DOHH2 (cell line): ENCODE measurements around the gene CRELD2.

Experiments
- H3F3A ChIP-seq: fragments of 200-600 bp; sonication (generic), shearing (Covaris generic); 2 replicates; pipeline ENCODE4 v1.6.0; 2016; ENCODE audit warnings: antibody characterized with exemption, mild to moderate bottlenecking; ENCODE audit not compliant: control insufficient read depth, insufficient read depth
- H3K27ac ChIP-seq: fragments of 200-600 bp; sonication (generic); 2 replicates; pipeline ENCODE4 v1.5.1; 2014; ENCODE audit warnings: low read depth, mild to moderate bottlenecking, low read length, moderate library complexity
- H3K27me3 ChIP-seq: fragments of 200-600 bp; sonication (generic); 2 replicates; pipeline ENCODE4 v1.6.1; 2014; ENCODE audit warnings: mild to moderate bottlenecking, low read length, mixed read lengths; ENCODE audit not compliant: control insufficient read depth
- H3K36me3 ChIP-seq: fragments of 200-600 bp; sonication (generic); 2 replicates; pipeline ENCODE4 v1.6.1; 2014; ENCODE audit warnings: mild to moderate bottlenecking, low read length, moderate library complexity, mixed read lengths; ENCODE audit not compliant: control insufficient read depth
- H3K4me1 ChIP-seq: fragments of 200-600 bp; sonication (generic); 2 replicates; pipeline ENCODE4 v1.6.1; 2014; ENCODE audit warnings: mild to moderate bottlenecking, low read length, mixed read lengths; ENCODE audit not compliant: control insufficient read depth
- H3K4me2 ChIP-seq: fragments of 200-600 bp; sonication (generic); 2 replicates; pipeline ENCODE4 v1.6.0; 2014; ENCODE audit warnings: mild to moderate bottlenecking, low read length, moderate library complexity
- H3K4me3 ChIP-seq: fragments of 200-600 bp; sonication (generic); 2 replicates; pipeline ENCODE4 v1.5.1; 2014; ENCODE audit warnings: mild to moderate bottlenecking, low read length, mixed read lengths
- H3K79me2 ChIP-seq: fragments of 200-600 bp; sonication (generic); 2 replicates; pipeline ENCODE4 v1.6.1; 2014; ENCODE audit warnings: mild to moderate bottlenecking, low read length, mixed read lengths; ENCODE audit not compliant: control insufficient read depth
- H3K9me2 ChIP-seq: fragments of 200-600 bp; sonication (generic); replicated peaks from 2 replicates; pipeline ENCODE4 v1.6.1; 2014; ENCODE audit warnings: mild to moderate bottlenecking, low read length, mixed read lengths; ENCODE audit not compliant: control insufficient read depth
- H3K9me3 ChIP-seq: fragments of 200-600 bp; sonication (generic); 2 replicates; pipeline ENCODE4 v1.6.1; 2014; ENCODE audit warnings: antibody characterized with exemption, low read length, mixed read lengths; ENCODE audit not compliant: control insufficient read depth, insufficient read depth
- H4K20me1 ChIP-seq: fragments of 200-600 bp; sonication (generic); 2 replicates; pipeline ENCODE4 v1.6.0; 2014; ENCODE audit warnings: low read depth, mild to moderate bottlenecking, antibody characterized with exemption, low read length, moderate library complexity; ENCODE audit not compliant: control insufficient read depth, insufficient read depth
- CTCF ChIP-seq: fragments of 200-600 bp; sonication (generic); IDR thresholded peaks from one replicate; pipeline ENCODE4 v1.5.1; 2014; ENCODE audit warnings: antibody characterized with exemption, mild to moderate bottlenecking, low read depth, low read length; ENCODE audit not compliant: poor library complexity, severe bottlenecking
- EZH2phosphoT487 ChIP-seq: fragments of 200-600 bp; sonication (generic); IDR thresholded peaks from 2 replicates; pipeline ENCODE4 v1.6.1; 2017; ENCODE audit warnings: borderline replicate concordance, mild to moderate bottlenecking, antibody characterized with exemption, low read length, moderate library complexity, mixed read lengths

CRELD2 gene

GRCh38 chr22:49880281-49880680, 38.2 kb upstream of the CRELD2 start:
- Histone ChIP-seq H4K20me1 (no peaks in the 10 kb centered on the region; the same call in 1 of the 2 replicates), H3K27ac (no peak overlapping the region)

GRCh38 chr22:49881856-49882255, 36.6 kb upstream of the CRELD2 start:
- H3K9me2 ChIP-seq: no peaks in the 10 kb centered on the region
- peaks cover 55% of the 10 kb centered on the region for H3K36me3 ChIP-seq
- peaks cover 95% of the 10 kb centered on the region for H3K79me2 ChIP-seq
- no peaks in the 10 kb centered on the region for H3K27me3 ChIP-seq
- no peaks in the 10 kb centered on the region; the same call in 1 of the 2 replicates for H4K20me1 ChIP-seq
- TF ChIP-seq CTCF (no peak), EZH2phosphoT487 (no peak)
- H3K4me3 ChIP-seq: no peak overlapping the region
- no peaks in the 10 kb centered on the region for H3K9me3 ChIP-seq
- no peaks in the 10 kb centered on the region for H3F3A ChIP-seq
- no peak overlapping the region for H3K4me2 ChIP-seq
- H3K27ac ChIP-seq: no peak overlapping the region
- H3K4me1 ChIP-seq: no peaks in the 10 kb centered on the region

More at GRCh38 chr22:49880281-49880680, 38.2 kb upstream of the CRELD2 start:
- Histone ChIP-seq H3K4me1 (no peaks in the 10 kb centered on the region), H3K36me3 (peaks cover 49% of the 10 kb centered on the region), H3K9me2 (no peaks in the 10 kb centered on the region), H3K79me2 (peaks cover 97% of the 10 kb centered on the region), H3K27me3 (no peaks in the 10 kb centered on the region), H3K4me3 (no peak overlapping the region), H3K4me2 (no peak overlapping the region), H3F3A (no peaks in the 10 kb centered on the region), H3K9me3 (no peaks in the 10 kb centered on the region)
- no peak for TF ChIP-seq EZH2phosphoT487

- Histone ChIP-seq H3K4me2 (no peak overlapping the region), H3K9me2 (no peaks in the 10 kb centered on the region), H3K27ac (no peak overlapping the region), H3K79me2 (peaks cover 95% of the 10 kb centered on the region), H3K9me3 (no peaks in the 10 kb centered on the region), H3K36me3 (peaks cover 61% of the 10 kb centered on the region), H3F3A (no peaks in the 10 kb centered on the region), H4K20me1 (no peaks in the 10 kb centered on the region; the same call in 1 of the 2 replicates), H3K27me3 (no peaks in the 10 kb centered on the region), H3K4me1 (no peaks in the 10 kb centered on the region), H3K4me3 (no peak overlapping the region)
- TF ChIP-seq EZH2phosphoT487 (no peak), CTCF (no peak)
These were observed 35.7 kb upstream of the CRELD2 start for GRCh38 chr22:49882519-49883293.

GRCh38 chr22:49883294-49883640, 35.2 kb upstream of the CRELD2 start:
- H3K79me2 ChIP-seq: peaks cover 95% of the 10 kb centered on the region
- no peaks in the 10 kb centered on the region for H3K4me1 ChIP-seq
- no peaks in the 10 kb centered on the region; the same call in 1 of the 2 replicates for H4K20me1 ChIP-seq
- H3K36me3 ChIP-seq: peaks cover 64% of the 10 kb centered on the region
- no peaks in the 10 kb centered on the region for H3F3A ChIP-seq
- H3K4me2 ChIP-seq: no peak overlapping the region
- H3K9me3 ChIP-seq: no peaks in the 10 kb centered on the region
- no peak overlapping the region for H3K27ac ChIP-seq
- no peak for TF ChIP-seq CTCF
- TF ChIP-seq EZH2phosphoT487: no peak
- no peaks in the 10 kb centered on the region for H3K9me2 ChIP-seq
- H3K4me3 ChIP-seq: no peak overlapping the region
- no peaks in the 10 kb centered on the region for H3K27me3 ChIP-seq
